ENCODE results near the gene OBP2A. TPM values are rescaled to one million over a fixed set of nuclear protein-coding genes. Genes with fewer than 3 reads are reported as not detected.

OBP2A gene
- total RNA-seq, 1 experiment from 2014 or later, result not detected

DNA sequence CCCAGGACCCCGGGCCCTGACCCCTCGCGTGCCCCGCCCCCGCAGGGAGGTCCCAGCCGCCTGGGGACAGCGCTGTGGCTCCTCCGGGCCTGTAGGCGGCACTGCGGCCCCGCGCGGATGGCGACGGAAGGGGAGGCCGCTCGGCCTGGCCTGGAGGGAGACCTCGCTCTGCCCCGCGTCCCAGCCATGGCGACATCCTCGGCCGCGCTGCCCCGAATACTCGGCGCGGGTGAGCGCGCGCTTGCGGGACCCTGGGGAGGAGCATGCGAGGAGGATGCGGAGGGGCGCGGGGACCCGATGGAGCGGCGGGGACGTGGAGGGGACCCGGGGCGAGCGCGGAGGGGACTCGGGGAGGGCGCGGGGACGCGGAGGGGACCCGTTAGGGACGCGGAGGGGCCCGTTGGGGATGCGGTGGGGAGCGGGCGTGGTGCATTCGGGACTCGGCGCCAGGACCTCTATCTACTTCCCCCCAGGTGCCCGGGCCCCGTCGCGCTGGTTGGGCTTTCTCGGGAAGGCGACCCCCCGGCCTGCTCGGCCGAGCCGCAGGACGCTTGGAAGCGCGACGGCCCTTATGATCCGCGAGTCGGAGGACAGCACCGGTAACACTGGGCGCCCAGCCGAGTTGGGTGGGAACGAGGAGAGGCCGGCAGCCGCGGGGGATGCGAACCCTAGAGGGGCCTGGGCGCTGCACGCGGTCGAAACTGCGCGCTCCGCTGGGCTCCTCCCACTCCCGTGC lies 45.2 kb upstream of the OBP2A start, which contains the start of gene MRPS2:
Gene MRPS2, plus strand, starts transcription at position 158 of the 736 bp plus-strand sequence. Its CDS starts 29 bp downstream, at position 187.
- Mint-ChIP-seq H3K27ac (ENCODE audit: unreplicated experiment) (peak within 1 kb of the TSS; percentile 74), H3K27me3 (ENCODE audit: unreplicated experiment) (no peaks in the 10 kb centered on the region), H3K4me1 (ENCODE audit: low read depth, unreplicated experiment) (no peaks in the 10 kb centered on the region), H3K36me3 (ENCODE audit: insufficient read depth, unreplicated experiment) (peaks cover 44% of the 10 kb centered on the region), H3K4me3 (ENCODE audit: low read depth, unreplicated experiment) (peak within 1 kb of the TSS; percentile 87), H3K9me3 (ENCODE audit: low read depth, unreplicated experiment) (no peaks in the 10 kb centered on the region)
- BruUV-seq (replicated peaks), result no TSS peak
- TF ChIP-seq, protein P1, sequence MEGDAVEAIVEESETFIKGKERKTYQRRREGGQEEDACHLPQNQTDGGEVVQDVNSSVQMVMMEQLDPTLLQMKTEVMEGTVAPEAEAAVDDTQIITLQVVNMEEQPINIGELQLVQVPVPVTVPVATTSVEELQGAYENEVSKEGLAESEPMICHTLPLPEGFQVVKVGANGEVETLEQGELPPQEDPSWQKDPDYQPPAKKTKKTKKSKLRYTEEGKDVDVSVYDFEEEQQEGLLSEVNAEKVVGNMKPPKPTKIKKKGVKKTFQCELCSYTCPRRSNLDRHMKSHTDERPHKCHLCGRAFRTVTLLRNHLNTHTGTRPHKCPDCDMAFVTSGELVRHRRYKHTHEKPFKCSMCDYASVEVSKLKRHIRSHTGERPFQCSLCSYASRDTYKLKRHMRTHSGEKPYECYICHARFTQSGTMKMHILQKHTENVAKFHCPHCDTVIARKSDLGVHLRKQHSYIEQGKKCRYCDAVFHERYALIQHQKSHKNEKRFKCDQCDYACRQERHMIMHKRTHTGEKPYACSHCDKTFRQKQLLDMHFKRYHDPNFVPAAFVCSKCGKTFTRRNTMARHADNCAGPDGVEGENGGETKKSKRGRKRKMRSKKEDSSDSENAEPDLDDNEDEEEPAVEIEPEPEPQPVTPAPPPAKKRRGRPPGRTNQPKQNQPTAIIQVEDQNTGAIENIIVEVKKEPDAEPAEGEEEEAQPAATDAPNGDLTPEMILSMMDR (IDR thresholded peaks at IDR 0.05; ENCODE audit: unreplicated experiment), result peak; percentile 56
- peak; percentile 87 for DNase-seq
- intact Hi-C loops (cut with micrococcal nuclease; ENCODE audit: unreplicated experiment), result no loop called here
- CTCF ChIA-PET, result no interaction called here

DNA sequence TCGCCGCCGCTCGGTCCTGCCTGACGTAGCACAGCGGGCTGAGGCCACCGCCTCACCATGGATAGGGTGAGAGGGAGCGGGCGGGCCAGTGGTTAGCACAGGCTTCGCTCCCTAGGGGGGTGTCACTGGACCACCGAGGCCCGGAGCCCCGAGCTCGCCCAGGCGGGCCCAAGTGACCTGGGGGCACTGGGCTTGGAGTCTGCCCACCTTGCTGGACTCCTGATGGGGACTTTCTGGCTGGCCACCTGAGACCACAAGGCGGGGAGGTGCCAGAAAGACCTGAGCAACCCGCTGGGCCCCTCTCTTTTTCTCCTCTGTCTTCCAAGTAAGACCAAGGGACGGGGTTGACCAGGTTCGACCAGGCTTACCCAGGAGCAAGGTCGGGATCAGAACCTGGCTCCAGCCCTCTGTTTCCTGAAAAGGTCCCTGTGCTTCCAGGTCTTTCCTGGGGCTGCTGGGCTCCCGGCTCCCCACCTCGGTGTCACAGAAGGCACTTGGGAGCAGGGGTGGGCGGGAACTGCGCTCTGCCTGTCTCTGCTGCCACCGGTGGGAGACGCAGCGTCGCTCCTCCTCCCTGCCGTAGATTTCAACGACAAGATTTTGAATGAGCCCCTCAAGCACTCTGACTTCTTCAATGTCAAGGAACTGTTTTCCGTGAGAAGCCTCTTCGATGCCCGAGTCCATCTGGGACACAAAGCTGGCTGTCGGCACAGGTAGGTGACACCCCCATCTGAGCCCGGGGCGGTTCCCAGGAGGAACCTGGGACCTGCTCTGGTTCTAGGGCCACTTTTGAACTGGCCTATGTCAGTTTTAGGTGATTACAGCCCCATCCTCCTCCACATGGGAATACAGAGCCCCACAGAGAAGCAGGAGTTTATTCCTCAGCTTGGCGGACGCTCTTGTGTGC lies 44.4 kb upstream of the OBP2A start:
- H3K27ac Mint-ChIP-seq (ENCODE audit: unreplicated experiment), result no peak overlapping the region

DNA sequence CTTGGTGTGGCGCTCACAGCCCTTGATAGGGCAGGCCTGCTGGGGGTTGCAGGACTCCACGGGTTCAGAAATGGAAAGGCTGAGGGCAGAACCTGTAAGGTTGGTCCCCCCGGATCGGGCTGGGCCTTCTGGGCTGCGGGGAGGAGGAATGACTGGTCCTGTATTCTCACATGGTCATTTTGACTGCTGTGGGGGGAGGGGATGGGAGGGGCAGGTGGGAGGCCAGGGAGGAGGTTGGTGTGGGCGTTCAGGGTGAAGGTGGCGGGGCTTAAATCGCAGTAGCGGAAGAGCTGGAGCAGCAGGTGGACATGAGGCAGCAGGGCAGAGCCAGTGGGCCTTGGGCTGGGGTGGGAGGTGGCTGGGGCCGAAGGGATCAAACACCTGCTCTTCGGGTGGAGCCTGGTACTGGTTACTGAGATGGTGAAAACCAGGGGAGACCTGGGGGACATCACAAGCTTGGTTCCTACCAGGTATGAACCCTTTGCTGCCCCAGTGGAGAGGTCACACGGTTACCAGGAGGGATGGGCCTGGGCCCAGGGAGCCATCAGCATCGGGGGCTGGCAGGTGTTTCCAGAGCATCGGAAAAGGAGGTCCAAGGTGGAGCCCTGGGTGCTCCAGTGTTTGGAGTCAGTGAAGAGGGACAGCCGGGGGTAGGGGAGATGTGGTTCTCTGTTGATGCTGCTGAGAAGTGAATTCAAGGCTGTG lies 43.6 kb upstream of the OBP2A start:
- Mint-ChIP-seq H3K27ac (ENCODE audit: unreplicated experiment) (no peak overlapping the region), H3K4me3 (ENCODE audit: low read depth, unreplicated experiment) (peak overlapping the region; percentile 87), H3K36me3 (ENCODE audit: insufficient read depth, unreplicated experiment) (peaks cover 44% of the 10 kb centered on the region), H3K9me3 (ENCODE audit: low read depth, unreplicated experiment) (no peaks in the 10 kb centered on the region), H3K27me3 (ENCODE audit: unreplicated experiment) (no peaks in the 10 kb centered on the region), H3K4me1 (ENCODE audit: low read depth, unreplicated experiment) (no peaks in the 10 kb centered on the region)
- no TSS peak for BruUV-seq (replicated peaks)
- TF ChIP-seq, protein P1 (IDR thresholded peaks at IDR 0.05; ENCODE audit: unreplicated experiment), result no peak
- intact Hi-C loops (cut with micrococcal nuclease; ENCODE audit: unreplicated experiment), result no loop called here
- CTCF ChIA-PET, result no interaction called here
- DNase-seq, result no peak

More for the DNA sequence above, 44.4 kb upstream of the OBP2A start:
- no peaks in the 10 kb centered on the region for H3K27me3 Mint-ChIP-seq (ENCODE audit: unreplicated experiment)
- intact Hi-C loops (cut with micrococcal nuclease; ENCODE audit: unreplicated experiment), result no loop called here
- TF ChIP-seq, protein P1 (IDR thresholded peaks at IDR 0.05; ENCODE audit: unreplicated experiment), result no peak
- H3K4me1 Mint-ChIP-seq (ENCODE audit: low read depth, unreplicated experiment), result no peaks in the 10 kb centered on the region
- H3K36me3 Mint-ChIP-seq (ENCODE audit: insufficient read depth, unreplicated experiment), result peaks cover 44% of the 10 kb centered on the region
- CTCF ChIA-PET, result no interaction called here
- no TSS peak for BruUV-seq (replicated peaks)
- peak overlapping the region; percentile 87 for H3K4me3 Mint-ChIP-seq (ENCODE audit: low read depth, unreplicated experiment)
- H3K9me3 Mint-ChIP-seq (ENCODE audit: low read depth, unreplicated experiment), result no peaks in the 10 kb centered on the region
- DNase-seq, result no peak

DNA sequence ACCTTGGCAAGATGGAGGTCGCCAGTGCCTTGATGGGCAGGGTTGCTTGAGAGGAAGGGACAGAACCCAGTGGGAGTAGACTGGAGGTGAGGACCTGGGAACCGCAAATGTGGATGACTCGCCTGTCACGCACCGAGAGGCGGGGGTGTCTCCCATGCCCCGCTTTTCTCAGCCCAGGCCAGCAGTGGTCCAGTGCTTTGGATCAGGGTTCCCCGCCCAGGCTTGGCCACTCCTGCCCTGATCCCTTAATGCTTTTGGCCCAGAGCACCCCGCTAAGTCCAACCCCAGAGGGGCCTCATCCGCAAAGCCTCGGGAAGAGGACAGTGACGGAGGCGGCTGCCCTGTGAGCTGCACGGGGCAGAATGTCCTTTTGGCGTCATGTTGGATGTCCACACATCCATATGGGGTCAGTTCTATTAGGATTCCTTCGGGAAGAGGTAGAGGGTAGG lies 43.0 kb upstream of the OBP2A start:
- no peak overlapping the region for H3K4me3 Mint-ChIP-seq (ENCODE audit: low read depth, unreplicated experiment)
- no TSS peak for BruUV-seq (replicated peaks)
- TF ChIP-seq, protein P1 (IDR thresholded peaks at IDR 0.05; ENCODE audit: unreplicated experiment), result no peak
- H3K27me3 Mint-ChIP-seq (ENCODE audit: unreplicated experiment), result no peaks in the 10 kb centered on the region
- H3K36me3 Mint-ChIP-seq (ENCODE audit: insufficient read depth, unreplicated experiment), result peaks cover 44% of the 10 kb centered on the region
- CTCF ChIA-PET, result no interaction called here
- H3K9me3 Mint-ChIP-seq (ENCODE audit: low read depth, unreplicated experiment), result no peaks in the 10 kb centered on the region
- H3K4me1 Mint-ChIP-seq (ENCODE audit: low read depth, unreplicated experiment), result no peaks in the 10 kb centered on the region
- DNase-seq, result no peak
- intact Hi-C loops (cut with micrococcal nuclease; ENCODE audit: unreplicated experiment), result no loop called here
- H3K27ac Mint-ChIP-seq (ENCODE audit: unreplicated experiment), result no peak overlapping the region
